Measurements from ENCODE around the gene ZNF423.

The ZNF423 gene

GRCh38 chr16:49625311-49626065 is 230.4 kb downstream of the ZNF423 start:
- Histone ChIP-seq H4K8ac (ENCODE audit: low read length) (no peak overlapping the region), H2BK12ac (ENCODE audit: low read length in 2 of 2) (peak overlapping the region in 1 of 2 experiments; percentile 30), H3K4me2 (ENCODE audit: low read length, poor library complexity, severe bottlenecking) (no peak overlapping the region), H3K23ac (ENCODE audit: low read length in 2 of 2) (no peak overlapping the region), H3K14ac (ENCODE audit: low read length in 2 of 2) (no peak overlapping the region), H3K9ac (ENCODE audit: low read length) (no peak overlapping the region), H2AK5ac (ENCODE audit: low read length, severe bottlenecking) (no peak overlapping the region), H3K27me3 (ENCODE audit: control insufficient read depth in 1 of 2, insufficient read depth in 1 of 2, low read length in 2 of 2) (no peaks in the 10 kb centered on the region), H3K79me1 (replicated peaks; ENCODE audit: low read length, poor library complexity, severe bottlenecking) (no peaks in the 10 kb centered on the region), H4K91ac (ENCODE audit: low read length) (no peak overlapping the region), H2BK5ac (ENCODE audit: low read depth, low read length, poor library complexity, severe bottlenecking) (no peak overlapping the region), H2AFZ (ENCODE audit: low read depth, low read length) (no peak overlapping the region), H3K4me1 (ENCODE audit: control insufficient read depth, insufficient read depth, low read depth, low read length) (peaks cover 18% of the 10 kb centered on the region), H3K27ac (ENCODE audit: low read length, poor library complexity, severe bottlenecking) (no peak overlapping the region), H2BK15ac (ENCODE audit: low read depth, poor library complexity, severe bottlenecking) (no peak overlapping the region), H3K4me3 (ENCODE audit: insufficient read depth in 1 of 2, low read depth in 1 of 2, low read length in 2 of 2) (no peak overlapping the region), H3K9me3 (ENCODE audit: control insufficient read depth, low read length) (peaks cover 11% of the 10 kb centered on the region), H3K4ac (ENCODE audit: low read depth in 1 of 2, low read length in 2 of 2) (no peak overlapping the region), H3K18ac (ENCODE audit: low read depth in 1 of 2, low read length in 2 of 2) (no peak overlapping the region), H3K36me3 (ENCODE audit: control insufficient read depth in 1 of 2, insufficient read depth in 2 of 2, low read depth in 1 of 2, low read length in 2 of 2) (no peaks in the 10 kb centered on the region), H2BK120ac (ENCODE audit: low read depth, low read length) (no peak overlapping the region)
- DNase-seq, result no peak
- WGBS, result 85% methylated on average over 3 of the region's 3 CpGs

DNA sequence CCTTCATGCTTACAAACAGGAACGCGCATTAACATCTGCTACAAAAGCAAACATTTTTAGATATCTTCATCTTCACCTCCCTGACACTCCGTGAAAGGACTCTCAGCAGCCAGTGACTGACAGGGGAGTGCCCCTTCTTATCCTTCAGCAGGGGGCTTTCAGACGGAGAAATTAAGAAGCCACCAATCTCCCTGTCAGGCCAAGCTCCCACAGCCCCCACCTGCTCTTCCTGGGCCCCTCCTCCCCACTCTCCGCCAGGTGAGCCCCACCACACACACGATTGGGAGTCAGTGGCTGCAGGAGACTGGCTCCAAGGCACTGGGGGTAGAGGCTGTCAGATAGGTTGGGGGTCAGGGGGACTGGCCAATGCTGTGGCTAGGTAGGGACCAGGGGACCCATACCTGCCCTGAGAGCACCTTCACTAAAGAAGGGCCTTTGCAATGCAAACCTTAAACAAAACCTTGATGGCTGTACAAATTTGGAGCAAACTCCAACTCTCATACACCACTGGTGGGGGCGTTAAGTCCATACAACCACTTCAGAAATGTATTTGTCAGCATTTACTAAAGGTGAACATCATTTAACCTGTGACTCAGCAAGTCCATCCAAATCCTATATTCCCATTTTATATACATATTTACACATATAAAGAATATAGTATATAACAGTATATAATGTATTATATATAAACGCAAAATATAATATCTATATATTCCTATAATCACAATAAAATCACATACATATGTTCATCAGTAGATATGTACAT is 232.2 kb downstream of the ZNF423 start:
- no peak overlapping the region for H2AFZ ChIP-seq (ENCODE audit: low read depth, low read length)
- H3K9ac ChIP-seq (ENCODE audit: low read length), result no peak overlapping the region
- WGBS, result 91% methylated on average over 5 of the region's 8 CpGs
- H4K91ac ChIP-seq (ENCODE audit: low read length), result peak overlapping the region; percentile 18
- H3K4ac ChIP-seq (ENCODE audit: low read depth in 1 of 2, low read length in 2 of 2), result no peak overlapping the region
- H3K9me3 ChIP-seq (ENCODE audit: control insufficient read depth, low read length), result peaks cover 3% of the 10 kb centered on the region
- no peak for DNase-seq
- H2BK120ac ChIP-seq (ENCODE audit: low read depth, low read length), result no peak overlapping the region
- no peak overlapping the region for H3K23ac ChIP-seq (ENCODE audit: low read length in 2 of 2)
- no peaks in the 10 kb centered on the region for H3K79me1 ChIP-seq (replicated peaks; ENCODE audit: low read length, poor library complexity, severe bottlenecking)
- peaks cover 26% of the 10 kb centered on the region for H3K4me1 ChIP-seq (ENCODE audit: control insufficient read depth, insufficient read depth, low read depth, low read length)
- H2BK12ac ChIP-seq (ENCODE audit: low read length in 2 of 2), result no peak overlapping the region
- no peak overlapping the region for H3K27ac ChIP-seq (ENCODE audit: low read length, poor library complexity, severe bottlenecking)
- no peak overlapping the region for H3K14ac ChIP-seq (ENCODE audit: low read length in 2 of 2)
- H2AK5ac ChIP-seq (ENCODE audit: low read length, severe bottlenecking), result peak overlapping the region; percentile 30
- H3K27me3 ChIP-seq (ENCODE audit: control insufficient read depth in 1 of 2, insufficient read depth in 1 of 2, low read length in 2 of 2), result no peaks in the 10 kb centered on the region
- no peak overlapping the region for H3K4me2 ChIP-seq (ENCODE audit: low read length, poor library complexity, severe bottlenecking)
- no peak overlapping the region for H2BK15ac ChIP-seq (ENCODE audit: low read depth, poor library complexity, severe bottlenecking)
- H3K4me3 ChIP-seq (ENCODE audit: insufficient read depth in 1 of 2, low read depth in 1 of 2, low read length in 2 of 2), result no peak overlapping the region
- H3K36me3 ChIP-seq (ENCODE audit: control insufficient read depth in 1 of 2, insufficient read depth in 2 of 2, low read depth in 1 of 2, low read length in 2 of 2), result no peaks in the 10 kb centered on the region
- H3K18ac ChIP-seq (ENCODE audit: low read depth in 1 of 2, low read length in 2 of 2), result no peak overlapping the region
- no peak overlapping the region for H2BK5ac ChIP-seq (ENCODE audit: low read depth, low read length, poor library complexity, severe bottlenecking)
- H4K8ac ChIP-seq (ENCODE audit: low read length), result no peak overlapping the region

- H2BK12ac ChIP-seq (ENCODE audit: low read length in 2 of 2), result peak overlapping the region in 1 of 2 experiments; percentile 74
- H3K36me3 ChIP-seq (ENCODE audit: control insufficient read depth in 1 of 2, insufficient read depth in 2 of 2, low read depth in 1 of 2, low read length in 2 of 2), result no peaks in the 10 kb centered on the region
- no peak overlapping the region for H3K14ac ChIP-seq (ENCODE audit: low read length in 2 of 2)
- peak overlapping the region; percentile 18 for H4K91ac ChIP-seq (ENCODE audit: low read length)
- H3K4ac ChIP-seq (ENCODE audit: low read depth in 1 of 2, low read length in 2 of 2), result no peak overlapping the region
- no peak overlapping the region for H3K4me3 ChIP-seq (ENCODE audit: insufficient read depth in 1 of 2, low read depth in 1 of 2, low read length in 2 of 2)
- no peaks in the 10 kb centered on the region for H3K27me3 ChIP-seq (ENCODE audit: control insufficient read depth in 1 of 2, insufficient read depth in 1 of 2, low read length in 2 of 2)
- peaks cover 26% of the 10 kb centered on the region for H3K4me1 ChIP-seq (ENCODE audit: control insufficient read depth, insufficient read depth, low read depth, low read length)
- no peak for DNase-seq
- H3K23ac ChIP-seq (ENCODE audit: low read length in 2 of 2), result no peak overlapping the region
- WGBS, result 98% methylated on average over 16 of the region's 17 CpGs
- H2BK5ac ChIP-seq (ENCODE audit: low read depth, low read length, poor library complexity, severe bottlenecking), result no peak overlapping the region
- H2AFZ ChIP-seq (ENCODE audit: low read depth, low read length), result no peak overlapping the region
- no peak overlapping the region for H2BK15ac ChIP-seq (ENCODE audit: low read depth, poor library complexity, severe bottlenecking)
- H3K9ac ChIP-seq (ENCODE audit: low read length), result no peak overlapping the region
- H3K79me1 ChIP-seq (replicated peaks; ENCODE audit: low read length, poor library complexity, severe bottlenecking), result no peaks in the 10 kb centered on the region
- no peaks in the 10 kb centered on the region for H3K9me3 ChIP-seq (ENCODE audit: control insufficient read depth, low read length)
- H2BK120ac ChIP-seq (ENCODE audit: low read depth, low read length), result no peak overlapping the region
- no peak overlapping the region for H3K18ac ChIP-seq (ENCODE audit: low read depth in 1 of 2, low read length in 2 of 2)
- no peak overlapping the region for H4K8ac ChIP-seq (ENCODE audit: low read length)
- no peak overlapping the region for H3K27ac ChIP-seq (ENCODE audit: low read length, poor library complexity, severe bottlenecking)
- H3K4me2 ChIP-seq (ENCODE audit: low read length, poor library complexity, severe bottlenecking), result no peak overlapping the region
- peak overlapping the region; percentile 38 for H2AK5ac ChIP-seq (ENCODE audit: low read length, severe bottlenecking)
These were observed 233.2 kb downstream of the ZNF423 start for GRCh38 chr16:49622421-49623402.

All from mesenchymal stem cell (in vitro differentiated cells and primary cell).